DOHH2 (cell line): ENCODE data around the gene MUL1.

Experiments
- CTCF ChIP-seq: fragments of 200-600 bp; sonication (generic); IDR thresholded peaks from one replicate; pipeline ENCODE4 v1.5.1; 2014; ENCODE audit warnings: antibody characterized with exemption, mild to moderate bottlenecking, low read depth, low read length; ENCODE audit not compliant: poor library complexity, severe bottlenecking
- EZH2phosphoT487 ChIP-seq: fragments of 200-600 bp; sonication (generic); IDR thresholded peaks from 2 replicates; pipeline ENCODE4 v1.6.1; 2017; ENCODE audit warnings: borderline replicate concordance, mild to moderate bottlenecking, antibody characterized with exemption, low read length, moderate library complexity, mixed read lengths

DNA sequence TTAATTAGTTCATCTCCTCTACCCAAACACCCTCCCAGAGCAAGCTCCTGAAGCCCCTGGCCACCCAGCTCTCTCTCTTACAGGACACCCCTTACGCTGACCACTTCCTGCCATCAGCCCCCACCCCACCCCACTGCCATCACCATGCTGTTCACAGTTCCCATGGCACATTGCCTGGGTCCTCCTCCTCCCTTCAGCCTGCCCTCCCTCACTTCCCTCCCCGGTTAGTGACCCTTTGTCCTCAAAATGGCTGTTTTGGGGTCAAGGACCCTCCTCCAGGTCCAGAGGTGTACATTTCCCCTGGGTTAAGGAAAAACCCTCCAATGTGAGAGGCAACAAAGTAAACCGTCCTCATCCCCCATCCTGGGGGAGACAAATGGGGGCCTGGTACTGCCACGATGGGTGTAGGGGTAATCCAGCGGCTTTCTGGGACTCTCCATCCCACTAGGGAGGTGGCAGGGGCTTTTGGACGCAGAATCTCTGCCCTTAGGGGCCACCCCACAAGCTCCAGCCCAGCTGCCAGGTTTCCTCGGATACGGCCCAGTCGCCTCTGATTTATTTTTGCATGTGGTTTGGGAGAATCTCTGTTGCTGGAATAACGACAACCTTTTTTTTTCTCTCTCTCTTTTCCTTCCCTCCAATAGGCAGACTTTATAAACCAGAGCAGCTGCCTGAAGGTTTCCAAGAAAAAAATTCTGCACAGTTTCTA is 30.4 kb downstream of the MUL1 start:
- TF ChIP-seq CTCF: no peak
- TF ChIP-seq EZH2phosphoT487: no peak
